ENCODE measurements around the gene ZNF654. TPM values are rescaled to one million over a fixed set of nuclear protein-coding genes. Genes with fewer than 3 reads are reported as not detected.

The ZNF654 gene
- total RNA-seq, 2 donors from 2014 or later: 7.3 to 10.6 TPM

DNA sequence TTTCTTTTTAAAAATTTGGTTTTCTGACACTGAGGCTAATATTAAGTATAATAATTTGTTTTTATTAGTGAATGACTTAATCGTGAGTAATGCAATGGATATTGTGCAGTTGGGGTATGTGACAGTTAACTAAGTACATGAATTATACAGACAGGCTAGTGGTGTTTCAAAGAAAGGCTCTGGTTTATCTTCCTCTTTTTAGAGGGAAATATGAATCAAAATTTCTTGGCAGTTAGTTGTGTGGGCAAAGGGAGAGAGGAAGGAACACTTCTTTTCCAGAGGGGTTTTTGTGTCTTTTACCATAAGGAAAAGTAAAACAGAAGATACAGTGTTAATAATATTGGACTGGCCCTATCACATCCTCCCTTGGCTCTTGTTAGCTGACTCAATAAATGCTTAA is 2.7 kb downstream of the ZNF654 start:
- TF ChIP-seq, protein P1, sequence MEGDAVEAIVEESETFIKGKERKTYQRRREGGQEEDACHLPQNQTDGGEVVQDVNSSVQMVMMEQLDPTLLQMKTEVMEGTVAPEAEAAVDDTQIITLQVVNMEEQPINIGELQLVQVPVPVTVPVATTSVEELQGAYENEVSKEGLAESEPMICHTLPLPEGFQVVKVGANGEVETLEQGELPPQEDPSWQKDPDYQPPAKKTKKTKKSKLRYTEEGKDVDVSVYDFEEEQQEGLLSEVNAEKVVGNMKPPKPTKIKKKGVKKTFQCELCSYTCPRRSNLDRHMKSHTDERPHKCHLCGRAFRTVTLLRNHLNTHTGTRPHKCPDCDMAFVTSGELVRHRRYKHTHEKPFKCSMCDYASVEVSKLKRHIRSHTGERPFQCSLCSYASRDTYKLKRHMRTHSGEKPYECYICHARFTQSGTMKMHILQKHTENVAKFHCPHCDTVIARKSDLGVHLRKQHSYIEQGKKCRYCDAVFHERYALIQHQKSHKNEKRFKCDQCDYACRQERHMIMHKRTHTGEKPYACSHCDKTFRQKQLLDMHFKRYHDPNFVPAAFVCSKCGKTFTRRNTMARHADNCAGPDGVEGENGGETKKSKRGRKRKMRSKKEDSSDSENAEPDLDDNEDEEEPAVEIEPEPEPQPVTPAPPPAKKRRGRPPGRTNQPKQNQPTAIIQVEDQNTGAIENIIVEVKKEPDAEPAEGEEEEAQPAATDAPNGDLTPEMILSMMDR (conservative IDR thresholded peaks at IDR 0.05): no peak
- no peaks in the 10 kb centered on the region for H3K36me3 Mint-ChIP-seq (ENCODE audit: low read depth)
- no peak for DNase-seq
- no peak overlapping the region for H3K9ac ChIP-seq (ENCODE audit: extremely low read depth, low read length, poor library complexity, severe bottlenecking)
- H3K4me1 ChIP-seq (ENCODE audit: control insufficient read depth, insufficient read depth, low read length): no peaks in the 10 kb centered on the region
- H3K27me3 ChIP-seq (ENCODE audit: control insufficient read depth, insufficient read depth, low read length, poor library complexity, severe bottlenecking): no peaks in the 10 kb centered on the region
- peaks cover 15% of the 10 kb centered on the region for H3K4me1 Mint-ChIP-seq
- H3K4me3 Mint-ChIP-seq: no peak overlapping the region
- H3K27ac ChIP-seq (ENCODE audit: low read depth, low read length): no peak overlapping the region
- no peak overlapping the region for H3K4me3 ChIP-seq (ENCODE audit: low read length)
- 95% methylated on average over 1 of the region's 1 CpG; no CpG with 5 or more reads in 1 of the 2 experiments for WGBS, 2 experiments (ENCODE audit: insufficient coverage in 1 of 2, insufficient read length in 1 of 2)
- H3K27me3 Mint-ChIP-seq (ENCODE audit: insufficient read depth): no peaks in the 10 kb centered on the region
- H3K9me3 Mint-ChIP-seq: no peaks in the 10 kb centered on the region
- H3K9me3 ChIP-seq (ENCODE audit: control insufficient read depth, low read length): peaks cover 7% of the 10 kb centered on the region
- peaks cover 6% of the 10 kb centered on the region for H3K36me3 ChIP-seq (ENCODE audit: control insufficient read depth, insufficient read depth, low read length)
- H3K27ac Mint-ChIP-seq: no peak overlapping the region

DNA sequence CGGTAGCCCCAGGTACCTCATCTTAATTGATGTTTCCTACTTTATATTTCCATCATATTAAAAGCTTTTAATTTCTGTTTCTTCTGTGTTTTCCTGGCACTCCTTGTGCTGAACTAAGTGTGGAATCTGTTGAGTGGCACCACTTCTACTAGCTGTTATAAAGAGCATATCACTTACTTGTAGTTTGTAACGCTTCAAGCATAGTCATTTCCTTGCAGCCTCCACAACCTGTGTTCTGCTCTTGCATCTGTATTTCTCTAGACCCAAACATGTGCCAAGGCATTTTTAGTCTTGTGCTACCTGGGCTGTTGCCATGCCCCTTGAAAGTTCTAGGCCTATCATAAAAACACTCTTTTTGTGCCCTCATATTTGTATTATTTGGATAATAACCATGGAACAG is 16.0 kb downstream of the ZNF654 start:
- Mint-ChIP-seq H3K36me3 (ENCODE audit: low read depth) (peaks cover 11% of the 10 kb centered on the region), H3K4me3 (no peak overlapping the region), H3K4me1 (no peaks in the 10 kb centered on the region), H3K27ac (no peak overlapping the region), H3K9me3 (peaks cover 7% of the 10 kb centered on the region), H3K27me3 (ENCODE audit: insufficient read depth) (no peaks in the 10 kb centered on the region)
- TF ChIP-seq, protein P1 (conservative IDR thresholded peaks at IDR 0.05): no peak
- H3K36me3 ChIP-seq (ENCODE audit: control insufficient read depth, insufficient read depth, low read length): no peaks in the 10 kb centered on the region
- H3K27me3 ChIP-seq (ENCODE audit: control insufficient read depth, insufficient read depth, low read length, poor library complexity, severe bottlenecking): no peaks in the 10 kb centered on the region
- no peaks in the 10 kb centered on the region for H3K4me1 ChIP-seq (ENCODE audit: control insufficient read depth, insufficient read depth, low read length)
- WGBS, 2 experiments (ENCODE audit: insufficient coverage in 1 of 2, insufficient read length in 1 of 2): 100% methylated on average over 1 to 2 of the region's 2 CpGs
- no peak overlapping the region for H3K27ac ChIP-seq (ENCODE audit: low read depth, low read length)
- no peak for DNase-seq
- H3K9me3 ChIP-seq (ENCODE audit: control insufficient read depth, low read length): no peaks in the 10 kb centered on the region
- H3K9ac ChIP-seq (ENCODE audit: extremely low read depth, low read length, poor library complexity, severe bottlenecking): no peak overlapping the region
- no peak overlapping the region for H3K4me3 ChIP-seq (ENCODE audit: low read length)

DNA sequence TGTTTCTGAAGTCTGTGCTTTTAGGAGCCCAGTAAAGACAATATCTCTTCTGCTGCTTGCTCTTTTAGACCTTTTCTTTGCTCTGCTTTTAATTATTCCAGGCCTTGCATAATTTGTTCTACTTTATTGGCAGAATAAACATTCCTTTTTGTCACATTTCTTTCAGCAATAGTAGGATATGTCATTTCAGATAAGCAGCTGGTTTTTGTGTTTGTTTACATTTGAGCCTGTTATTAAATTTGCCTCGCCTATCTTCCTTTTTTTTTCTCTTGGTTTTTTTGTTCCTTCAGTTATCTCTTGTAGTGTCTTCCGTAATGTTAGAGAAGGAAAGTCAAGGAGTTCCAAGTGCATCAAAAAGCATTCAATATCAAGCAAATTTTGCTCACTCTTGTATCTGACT is 16.4 kb downstream of the ZNF654 start:
- Histone ChIP-seq H3K27ac (ENCODE audit: low read depth, low read length) (no peak overlapping the region), H3K36me3 (ENCODE audit: control insufficient read depth, insufficient read depth, low read length) (no peaks in the 10 kb centered on the region), H3K4me1 (ENCODE audit: control insufficient read depth, insufficient read depth, low read length) (no peaks in the 10 kb centered on the region), H3K4me3 (ENCODE audit: low read length) (no peak overlapping the region), H3K9me3 (ENCODE audit: control insufficient read depth, low read length) (no peaks in the 10 kb centered on the region), H3K9ac (ENCODE audit: extremely low read depth, low read length, poor library complexity, severe bottlenecking) (no peak overlapping the region), H3K27me3 (ENCODE audit: control insufficient read depth, insufficient read depth, low read length, poor library complexity, severe bottlenecking) (no peaks in the 10 kb centered on the region)
- WGBS, 2 experiments (ENCODE audit: insufficient coverage in 1 of 2, insufficient read length in 1 of 2): 88% methylated on average over 2 of the region's 2 CpGs; no CpG with 5 or more reads in 1 of the 2 experiments
- Mint-ChIP-seq H3K4me3 (no peak overlapping the region), H3K27ac (no peak overlapping the region), H3K27me3 (ENCODE audit: insufficient read depth) (no peaks in the 10 kb centered on the region), H3K36me3 (ENCODE audit: low read depth) (peaks cover 11% of the 10 kb centered on the region), H3K4me1 (no peaks in the 10 kb centered on the region), H3K9me3 (peaks cover 7% of the 10 kb centered on the region)
- TF ChIP-seq, protein P1 (conservative IDR thresholded peaks at IDR 0.05): no peak
- DNase-seq: no peak
